Activated T-helper 1 cell treated with anti-CD3 and anti-CD28 coated beads, Interleukin-12 subunit alpha, Interleukin-12 subunit beta, Interleukin-2, Interleukin-4 antibody, amounts not matched to agents 30 ng/mL and 10 ng/mL and 1 ng/mL, durations not matched to agents 14 hours and 24 hours and 36 hours (primary cell): ENCODE data around the gene NPHS1. TPM values are rescaled to one million over a fixed set of nuclear protein-coding genes. Genes with fewer than 3 reads are reported as not detected.
"Not testable (repeated sequence)": the region's sequence is repeated elsewhere in the genome, so short reads cannot be mapped to it uniquely, and the experiment has no call there.

ENCODE experiments used
- DNase-seq: peaks from one replicate; pipeline ENCODE4 v3.0.0; 2021; ENCODE audit warnings: low spot score
- H3K27ac Mint-ChIP-seq: one replicate; pipeline ENCODE4 v1.8.0; 2021; ENCODE audit warnings: mild to moderate bottlenecking, mixed read lengths
- H3K27me3 Mint-ChIP-seq: one replicate; pipeline ENCODE4 v1.8.0; 2022; ENCODE audit warnings: mild to moderate bottlenecking, moderate library complexity, mixed read lengths; ENCODE audit not compliant: insufficient read depth
- H3K36me3 Mint-ChIP-seq: one replicate; pipeline ENCODE4 v1.8.0; 2021; ENCODE audit warnings: low read depth, mixed read lengths
- H3K4me1 Mint-ChIP-seq: one replicate; pipeline ENCODE4 v1.8.0; 2021; ENCODE audit warnings: low read depth, mixed read lengths
- H3K4me3 Mint-ChIP-seq: one replicate; pipeline ENCODE4 v1.8.0; 2021; ENCODE audit warnings: mild to moderate bottlenecking, moderate library complexity, mixed read lengths
- H3K9me3 Mint-ChIP-seq: one replicate; pipeline ENCODE4 v1.8.0; 2021; ENCODE audit warnings: mixed read lengths
- intact Hi-C: fragments of 100-400 bp; cut with micrococcal nuclease; formaldehyde crosslinking; loops from one replicate; pipeline ENCODE4 v1.15.1; 2024
- total RNA-seq: library from RNA; stranded (reverse); gene quantifications from 2 replicates; pipeline ENCODE4 v1.2.3, GENCODE V29; 2022

NPHS1 gene
- total RNA-seq, 1 donor from 2014 or later = 0.05 TPM

DNA sequence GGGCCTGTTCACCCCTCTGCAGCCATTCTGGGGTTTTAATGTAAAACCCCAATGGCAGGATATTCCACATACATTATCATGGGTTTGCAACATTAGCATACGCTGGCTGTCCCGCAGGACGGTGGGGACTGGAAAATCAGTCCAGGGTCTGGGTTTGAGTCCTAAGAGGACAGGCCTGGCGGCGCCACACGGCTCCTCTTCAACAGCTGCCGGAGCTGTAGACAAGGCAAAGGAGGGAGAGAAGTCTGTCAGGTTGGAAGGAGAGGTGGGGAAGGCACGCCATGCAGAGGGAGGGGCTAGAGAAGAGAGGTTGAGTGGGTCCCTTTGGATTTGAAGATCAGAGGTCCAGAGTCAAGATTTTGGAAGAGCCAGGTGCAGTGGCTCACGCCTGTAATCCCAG, 36.1 kb upstream of the NPHS1 start:
- Mint-ChIP-seq H3K27ac (no peak overlapping the region), H3K4me1 (peaks cover 15% of the 10 kb centered on the region), H3K4me3 (no peak overlapping the region), H3K27me3 (no peaks in the 10 kb centered on the region), H3K36me3 (peaks cover 50% of the 10 kb centered on the region), H3K9me3 (no peaks in the 10 kb centered on the region)
- DNase-seq = no peak
- intact Hi-C loops = no loop called here

DNA sequence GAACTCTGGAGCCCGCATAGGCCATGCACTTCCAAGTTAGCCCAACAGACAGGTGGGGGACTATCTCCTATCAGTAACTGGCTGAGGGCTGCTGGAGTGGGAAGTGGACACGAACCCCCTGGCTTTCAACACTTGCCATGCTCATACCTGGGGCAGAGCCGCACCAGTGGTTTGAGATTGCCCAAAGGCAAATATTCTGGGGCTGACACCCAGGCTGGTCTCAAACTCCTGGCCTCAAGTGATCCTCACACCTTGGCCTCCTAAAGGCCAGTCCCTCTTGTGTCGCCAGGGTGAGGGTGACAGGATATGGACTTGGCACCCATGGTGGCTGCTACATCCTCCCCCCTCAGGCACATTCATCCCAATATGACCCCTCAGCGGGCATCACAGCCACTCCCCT, 34.9 kb upstream of the NPHS1 start:
- intact Hi-C loops = no loop called here
- Mint-ChIP-seq H3K4me1 (peaks cover 20% of the 10 kb centered on the region), H3K4me3 (no peak overlapping the region), H3K27ac (no peak overlapping the region), H3K36me3 (peaks cover 40% of the 10 kb centered on the region), H3K9me3 (no peaks in the 10 kb centered on the region), H3K27me3 (no peaks in the 10 kb centered on the region)
- DNase-seq = no peak

- H3K36me3 Mint-ChIP-seq = peaks cover 37% of the 10 kb centered on the region
- H3K9me3 Mint-ChIP-seq = no peaks in the 10 kb centered on the region
- peaks cover 19% of the 10 kb centered on the region for H3K4me1 Mint-ChIP-seq
- no peaks in the 10 kb centered on the region for H3K27me3 Mint-ChIP-seq
- intact Hi-C loops = no loop called here
- no peak for DNase-seq
- H3K27ac Mint-ChIP-seq = peak overlapping the region; percentile 29
- no peak overlapping the region for H3K4me3 Mint-ChIP-seq
Observed at GRCh38 chr19:35885904-35886303, 33.6 kb upstream of the NPHS1 start.

DNA sequence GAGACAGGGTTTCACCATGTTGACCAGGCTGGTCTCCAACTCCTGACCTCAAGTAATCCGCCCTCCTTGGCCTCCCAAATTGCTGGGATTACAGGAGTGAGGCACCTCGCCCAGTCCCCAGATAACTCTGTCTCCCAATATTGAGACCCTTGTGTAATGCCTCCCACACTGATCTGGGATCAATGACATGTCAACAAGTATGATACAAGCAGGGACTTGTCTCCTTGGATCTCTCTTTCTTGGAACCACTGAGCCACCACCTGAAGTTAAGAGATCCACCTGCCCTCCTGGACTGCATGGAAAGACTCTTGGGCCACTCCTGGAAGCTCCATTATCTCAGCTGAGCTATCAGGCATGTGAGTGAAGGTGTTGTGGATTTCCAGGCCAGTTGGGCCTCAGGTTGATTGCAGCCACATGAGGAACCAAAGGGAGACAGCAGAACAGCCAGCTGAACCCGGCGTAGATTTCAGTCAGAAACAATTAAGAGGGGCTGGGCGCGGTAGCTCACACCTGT, 33.0 kb upstream of the NPHS1 start:
- peaks cover under 1% of the 10 kb centered on the region for H3K27me3 Mint-ChIP-seq
- H3K27ac Mint-ChIP-seq = peak overlapping the region; percentile 29
- no peak for DNase-seq
- peaks cover 33% of the 10 kb centered on the region for H3K36me3 Mint-ChIP-seq
- no peaks in the 10 kb centered on the region for H3K9me3 Mint-ChIP-seq
- peaks cover 17% of the 10 kb centered on the region for H3K4me1 Mint-ChIP-seq
- intact Hi-C loops = no loop called here
- H3K4me3 Mint-ChIP-seq = no peak overlapping the region

DNA sequence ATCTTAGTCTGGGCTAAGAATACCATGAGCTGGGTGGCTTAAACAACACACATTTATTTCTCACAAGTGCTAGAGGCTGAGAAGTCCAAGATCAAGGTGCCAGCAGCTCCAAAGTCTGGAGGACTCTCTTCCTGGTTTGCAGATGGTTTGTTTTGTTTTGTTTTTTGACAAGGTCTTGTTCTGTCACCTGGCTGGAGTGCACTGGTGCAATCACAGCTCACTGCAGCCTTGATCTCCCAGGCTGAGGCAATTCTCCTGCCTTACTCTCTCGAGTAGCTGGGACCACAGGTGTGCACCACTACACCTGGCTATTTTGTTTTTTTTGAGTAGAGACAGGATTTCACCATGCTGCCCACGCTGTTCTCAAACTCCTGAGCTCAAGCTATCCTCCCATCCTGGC, 31.6 kb upstream of the NPHS1 start:
- Mint-ChIP-seq H3K4me3 (no peak overlapping the region), H3K36me3 (peaks cover 22% of the 10 kb centered on the region), H3K4me1 (peaks cover 22% of the 10 kb centered on the region), H3K27ac (no peak overlapping the region), H3K9me3 (no peaks in the 10 kb centered on the region), H3K27me3 (peaks cover 8% of the 10 kb centered on the region)
- DNase-seq = no peak
- intact Hi-C loops = loop anchor here (5.0 kb wide), 1 partner anchor 192 kb away; no protein-coding TSS in a partner anchor

DNA sequence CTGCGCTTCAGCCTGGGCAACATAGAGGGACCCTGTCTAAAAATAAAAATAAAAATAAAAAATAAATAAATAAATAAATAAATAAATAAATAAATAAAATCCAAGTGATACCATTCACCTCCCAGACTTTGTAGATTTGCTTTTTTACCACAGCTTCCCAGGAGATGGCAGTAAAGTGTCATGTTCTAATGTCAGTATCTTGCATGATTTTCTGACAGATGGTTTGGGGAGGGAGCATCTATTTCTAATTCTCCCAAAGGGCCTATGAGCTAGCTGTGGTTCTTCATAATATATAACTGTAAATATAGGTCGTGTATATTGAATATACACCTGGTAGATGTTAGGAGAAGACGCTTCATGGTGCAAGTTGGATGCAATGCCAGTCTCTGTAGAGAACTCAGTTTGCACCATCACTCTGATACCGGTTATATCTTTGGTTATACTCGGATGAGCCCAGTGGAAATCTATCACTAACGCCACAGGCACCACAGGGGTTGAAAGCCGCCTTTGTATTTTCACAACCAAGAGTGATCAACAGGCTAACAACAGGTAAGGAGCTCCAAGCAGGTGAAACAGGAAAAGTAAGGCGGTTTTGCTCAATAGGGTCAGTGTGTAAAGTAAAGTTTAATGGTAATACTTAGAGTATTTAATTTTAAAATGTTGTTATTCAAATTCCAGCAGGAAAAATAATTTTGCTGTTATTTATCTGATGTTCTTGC, 30.0 kb upstream of the NPHS1 start:
- no peak overlapping the region for H3K4me3 Mint-ChIP-seq
- H3K9me3 Mint-ChIP-seq = no peaks in the 10 kb centered on the region
- DNase-seq = peak; percentile 46
- intact Hi-C loops = loop anchor here (1.0 to 5.0 kb wide), 3 partner anchors 18 to 190 kb away; partner anchors contain the start of gene NFKBID
- H3K4me1 Mint-ChIP-seq = peaks cover 15% of the 10 kb centered on the region
- H3K36me3 Mint-ChIP-seq = peaks cover 11% of the 10 kb centered on the region
- no peak overlapping the region for H3K27ac Mint-ChIP-seq
- peaks cover 12% of the 10 kb centered on the region for H3K27me3 Mint-ChIP-seq

DNA sequence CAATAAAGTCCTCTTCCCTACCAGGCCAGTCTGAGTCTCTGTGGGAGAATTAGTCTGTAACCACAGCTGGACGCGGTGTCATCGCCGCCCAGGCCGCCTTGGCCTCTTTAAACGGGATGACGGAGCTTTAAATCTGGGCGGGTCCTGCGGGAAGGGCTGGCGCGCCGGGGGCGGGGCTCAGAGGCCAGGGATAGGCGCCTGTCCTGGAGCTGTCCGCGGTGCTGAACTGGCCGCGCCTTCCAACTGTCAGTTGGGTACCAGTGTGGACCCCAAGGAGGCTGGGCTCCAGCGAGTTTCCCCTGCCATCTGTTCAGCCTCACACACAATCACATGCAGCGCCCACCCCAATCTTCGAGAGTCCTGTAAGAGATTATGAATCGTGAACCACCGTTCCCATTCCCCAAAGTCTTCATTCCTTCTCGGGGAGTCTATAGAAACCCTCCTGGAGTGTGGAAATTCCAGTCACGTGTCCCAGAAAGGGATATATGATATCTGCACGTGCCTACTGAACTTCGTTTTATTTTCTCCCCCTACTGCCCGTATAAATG, 27.5 kb upstream of the NPHS1 start:
- Mint-ChIP-seq H3K27ac (peak overlapping the region; percentile 23), H3K9me3 (no peaks in the 10 kb centered on the region), H3K36me3 (no peaks in the 10 kb centered on the region), H3K27me3 (peaks cover 12% of the 10 kb centered on the region), H3K4me3 (no peak overlapping the region), H3K4me1 (peaks cover 15% of the 10 kb centered on the region)
- intact Hi-C loops = loop anchor here (1.0 to 5.0 kb wide), 7 partner anchors 11 to 188 kb away; partner anchors contain the start of genes ARHGAP33 and LRFN3
- peak; percentile 80 for DNase-seq

DNA sequence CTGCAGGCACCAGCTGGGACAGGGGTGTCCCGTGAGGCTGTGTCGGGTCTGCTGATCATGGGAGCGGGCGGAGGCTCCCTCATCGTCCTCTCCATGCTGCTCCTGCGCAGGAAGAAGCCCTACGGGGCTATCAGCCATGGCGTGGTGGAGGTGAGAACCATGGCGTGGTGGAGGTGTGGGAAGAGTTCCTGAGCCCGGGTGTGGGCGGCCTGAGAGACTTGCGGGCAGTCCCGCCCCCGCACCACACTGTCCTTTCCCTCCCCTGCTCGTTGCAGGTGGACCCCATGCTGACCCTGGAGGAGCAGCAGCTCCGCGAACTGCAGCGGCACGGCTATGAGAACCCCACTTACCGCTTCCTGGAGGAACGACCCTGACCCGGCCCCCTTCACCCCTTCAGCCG, 26.8 kb upstream of the NPHS1 start:
- no peaks in the 10 kb centered on the region for H3K36me3 Mint-ChIP-seq
- H3K9me3 Mint-ChIP-seq = no peaks in the 10 kb centered on the region
- intact Hi-C loops = loop anchor here (1.0 kb wide), 5 partner anchors 10 to 162 kb away; partner anchors contain the start of genes ARHGAP33 and LRFN3
- H3K27ac Mint-ChIP-seq = no peak overlapping the region
- H3K4me1 Mint-ChIP-seq = peaks cover 15% of the 10 kb centered on the region
- peaks cover 12% of the 10 kb centered on the region for H3K27me3 Mint-ChIP-seq
- no peak for DNase-seq
- H3K4me3 Mint-ChIP-seq = no peak overlapping the region

DNA sequence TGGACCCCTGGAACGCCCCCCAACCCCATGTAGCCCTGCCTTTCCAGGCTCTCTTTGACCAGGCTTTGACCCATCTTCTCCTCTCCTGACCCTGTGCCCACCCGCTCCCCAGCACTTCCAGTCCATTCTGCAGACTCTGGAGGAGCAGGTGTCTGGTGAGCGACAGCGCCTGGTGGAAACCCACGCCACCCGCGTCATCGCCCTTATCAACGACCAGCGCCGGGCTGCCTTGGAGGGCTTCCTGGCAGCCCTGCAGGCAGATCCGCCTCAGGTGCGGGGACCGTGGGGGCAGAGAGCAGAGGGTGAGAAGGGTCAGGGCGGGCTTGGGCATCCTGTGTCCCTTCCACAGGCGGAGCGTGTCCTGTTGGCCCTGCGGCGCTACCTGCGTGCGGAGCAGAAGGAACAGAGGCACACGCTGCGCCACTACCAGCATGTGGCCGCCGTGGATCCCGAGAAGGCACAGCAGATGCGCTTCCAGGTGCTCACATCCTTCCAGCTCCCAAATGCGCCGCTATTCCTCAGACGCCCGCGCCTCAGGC, 22.2 kb upstream of the NPHS1 start:
- Mint-ChIP-seq H3K4me1 (peaks cover 9% of the 10 kb centered on the region), H3K4me3 (no peak overlapping the region), H3K27ac (no peak overlapping the region), H3K9me3 (no peaks in the 10 kb centered on the region), H3K27me3 (peaks cover 7% of the 10 kb centered on the region), H3K36me3 (no peaks in the 10 kb centered on the region)
- intact Hi-C loops = no loop called here
- no peak for DNase-seq

GRCh38 chr19:35872180-35872579, 19.9 kb upstream of the NPHS1 start:
- H3K4me3 Mint-ChIP-seq = no peak overlapping the region
- H3K9me3 Mint-ChIP-seq = no peaks in the 10 kb centered on the region
- no peak for DNase-seq
- peaks cover 2% of the 10 kb centered on the region for H3K36me3 Mint-ChIP-seq
- H3K27me3 Mint-ChIP-seq = peaks cover 18% of the 10 kb centered on the region
- H3K27ac Mint-ChIP-seq = no peak overlapping the region
- H3K4me1 Mint-ChIP-seq = peaks cover 23% of the 10 kb centered on the region
- intact Hi-C loops = no loop called here

- intact Hi-C loops = no loop called here
- no peak for DNase-seq
- no peaks in the 10 kb centered on the region for H3K9me3 Mint-ChIP-seq
- H3K36me3 Mint-ChIP-seq = peaks cover 2% of the 10 kb centered on the region
- H3K27me3 Mint-ChIP-seq = peaks cover 22% of the 10 kb centered on the region
- H3K4me3 Mint-ChIP-seq = no peak overlapping the region
- no peak overlapping the region for H3K27ac Mint-ChIP-seq
- peaks cover 23% of the 10 kb centered on the region for H3K4me1 Mint-ChIP-seq
Observed at GRCh38 chr19:35871611-35872010, 19.3 kb upstream of the NPHS1 start.

GRCh38 chr19:35870798-35871197, 18.5 kb upstream of the NPHS1 start:
- H3K27me3 Mint-ChIP-seq = peaks cover 23% of the 10 kb centered on the region
- H3K4me1 Mint-ChIP-seq = peaks cover 23% of the 10 kb centered on the region
- no peak for DNase-seq
- no peak overlapping the region for H3K27ac Mint-ChIP-seq
- peaks cover 2% of the 10 kb centered on the region for H3K36me3 Mint-ChIP-seq
- intact Hi-C loops = loop anchor here (1.0 kb wide), 1 partner anchor 61 kb away; no protein-coding TSS in a partner anchor
- H3K9me3 Mint-ChIP-seq = no peaks in the 10 kb centered on the region
- H3K4me3 Mint-ChIP-seq = no peak overlapping the region

- Mint-ChIP-seq H3K4me3 (peak overlapping the region; percentile 81), H3K27me3 (peaks cover 23% of the 10 kb centered on the region), H3K27ac (peak overlapping the region; percentile 42), H3K4me1 (peaks cover 23% of the 10 kb centered on the region)
- intact Hi-C loops = loop anchor here (1.0 kb wide), 1 partner anchor 61 kb away; no protein-coding TSS in a partner anchor
- not testable (repeated sequence) for H3K9me3 Mint-ChIP-seq, H3K36me3 Mint-ChIP-seq
- DNase-seq = peak; percentile 66
Observed at GRCh38 chr19:35870124-35870736, 17.9 kb upstream of the NPHS1 start.
